GOT3 (cell line): ENCODE results near the gene TXN2.

ENCODE experiments used
- DNase-seq: peaks from one replicate; lab custom pipeline; 2025; ENCODE audit warnings: mixed read lengths; lab: John Stamatoyannopoulos, UW

Gene TXN2

DNA sequence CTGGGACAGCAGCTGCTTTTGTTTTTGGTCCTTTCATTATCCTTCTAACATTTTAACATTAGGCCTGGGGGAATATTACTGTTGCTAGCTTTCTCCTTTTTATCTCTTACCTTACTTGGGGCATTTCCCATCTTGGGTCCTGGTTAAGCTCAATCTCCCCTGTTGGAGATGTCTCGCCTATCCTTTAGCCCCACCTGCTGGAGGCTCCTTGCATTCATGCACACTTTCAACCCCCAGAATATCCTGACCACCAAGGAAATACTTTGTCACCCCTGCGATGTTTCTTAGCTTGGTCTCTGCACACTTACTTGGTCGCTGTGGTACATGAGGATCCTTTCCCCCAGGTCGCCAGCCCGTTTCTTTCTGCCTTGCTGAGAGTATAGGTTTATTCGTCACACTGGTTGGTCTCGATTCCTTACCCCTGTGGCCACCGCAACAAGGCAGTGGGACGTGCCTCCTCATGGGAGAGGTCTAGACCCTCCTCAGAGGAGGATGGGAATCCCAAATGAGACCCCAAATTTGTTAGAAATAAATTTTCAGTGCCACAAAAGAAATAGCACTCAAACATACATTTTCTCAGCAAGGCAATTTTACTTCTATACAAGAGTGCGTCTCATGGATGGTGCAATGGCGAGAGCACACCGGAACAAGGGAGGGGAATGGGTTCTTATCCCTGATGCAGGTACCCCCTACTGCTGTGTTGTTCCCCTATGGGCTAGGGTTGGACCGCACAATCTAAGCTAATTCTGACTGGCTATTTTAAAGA lies 5.4 kb upstream of the TXN2 start:
- DNase-seq = no peak

DNA sequence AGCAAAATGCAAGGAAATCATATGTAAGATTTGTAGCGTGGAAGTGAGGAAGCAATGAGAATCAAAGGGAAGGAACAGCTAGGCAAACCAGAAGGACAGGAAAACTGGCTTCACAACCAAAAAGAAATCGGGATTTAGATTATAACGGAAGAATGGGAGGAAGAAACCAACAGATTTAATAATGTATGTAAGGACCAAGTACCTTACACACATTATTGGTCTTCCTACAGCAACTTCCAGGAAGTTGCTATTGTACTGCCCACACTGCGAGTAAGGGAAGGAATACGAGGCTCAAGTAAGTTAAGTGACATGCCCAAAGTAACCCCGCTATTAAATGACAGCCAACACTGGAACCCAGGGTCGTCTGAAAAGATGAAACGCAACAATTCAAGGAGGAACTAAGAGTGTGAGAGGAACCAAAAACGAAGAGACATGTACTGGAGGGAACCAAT lies 473 bp downstream of the TXN2 start:
- DNase-seq = no peak

DNA sequence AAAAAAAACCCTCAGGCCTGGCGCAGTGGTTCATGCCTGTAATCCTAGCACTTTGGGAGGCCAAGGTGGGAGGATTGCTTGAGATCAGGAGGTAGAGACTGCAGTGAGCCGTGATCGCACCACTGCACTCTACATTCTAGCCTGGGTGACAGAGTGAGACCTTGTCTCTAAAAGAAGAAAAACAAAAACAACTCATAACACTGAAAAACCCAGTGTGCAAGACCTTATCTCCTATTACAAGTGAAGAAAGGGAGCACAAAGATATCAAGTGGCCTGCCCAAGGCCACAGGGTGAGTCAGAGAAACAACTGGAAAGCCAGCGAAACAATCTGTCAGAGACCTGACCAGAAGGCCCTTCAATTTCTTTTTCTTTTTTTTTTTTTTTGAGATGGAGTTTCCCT lies 2.5 kb downstream of the TXN2 start:
- DNase-seq = no peak

DNA sequence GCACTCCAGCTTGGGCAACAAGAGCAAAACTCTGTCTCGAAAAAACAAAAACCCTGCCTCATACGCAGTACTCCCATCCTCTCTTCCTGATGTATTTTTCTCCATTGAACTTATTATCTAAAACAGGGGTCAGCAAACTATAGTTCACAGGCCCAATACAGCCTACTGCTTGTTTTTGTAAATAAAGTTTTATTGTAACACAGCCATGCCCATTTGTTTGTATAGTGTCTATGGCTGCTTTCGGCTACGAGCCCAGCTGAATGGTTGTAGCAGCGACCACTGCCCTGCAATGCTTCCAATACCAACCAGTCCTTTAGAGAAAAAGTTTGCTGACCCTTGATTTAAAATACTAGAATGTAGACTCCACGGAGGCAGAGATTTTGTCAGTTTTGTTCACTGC lies 6.1 kb downstream of the TXN2 start:
- DNase-seq = no peak

DNA sequence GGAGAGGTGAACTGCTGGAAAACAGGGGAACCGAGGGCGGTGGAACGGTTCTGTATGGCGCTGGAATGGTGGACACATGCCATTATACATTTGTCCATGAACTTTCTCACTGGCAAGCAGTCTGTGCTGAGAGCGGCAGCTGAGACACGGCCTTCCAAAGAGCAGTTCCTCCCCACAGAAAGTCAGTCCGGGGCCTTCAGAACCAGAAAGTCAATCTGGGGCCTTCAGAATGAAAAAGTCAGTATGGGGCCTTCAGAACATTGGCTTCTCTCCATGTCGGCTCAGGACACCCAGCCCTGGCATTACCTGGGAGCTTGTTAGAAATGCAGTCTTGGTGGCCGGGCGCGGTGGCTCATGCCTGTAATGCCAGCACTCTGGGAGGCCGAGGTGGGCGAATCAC lies 8.8 kb downstream of the TXN2 start:
- DNase-seq = no peak

DNA sequence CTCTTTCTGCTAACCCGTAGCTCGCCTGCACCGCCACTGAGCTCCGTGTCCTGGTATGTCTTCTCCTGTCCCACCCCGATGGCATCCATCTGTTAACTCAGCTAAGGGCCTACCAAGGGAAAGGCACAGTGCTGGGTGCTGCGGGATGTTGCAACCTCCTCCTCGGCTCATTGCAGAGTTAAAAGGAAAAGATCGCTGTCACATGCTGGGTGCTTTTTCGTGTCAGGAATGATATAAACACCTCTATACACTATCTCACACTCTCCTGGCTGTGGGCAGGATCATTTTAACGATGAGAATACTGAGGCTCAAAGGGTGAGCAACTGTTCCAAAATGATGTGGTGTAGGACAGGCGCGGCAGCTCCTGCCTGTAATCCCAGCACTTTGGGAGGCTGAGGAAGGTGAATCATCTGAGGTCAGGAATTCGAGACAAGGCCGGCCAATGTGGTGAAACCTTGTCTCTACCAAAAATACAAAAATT lies 10.1 kb downstream of the TXN2 start:
- no peak for DNase-seq

DNA sequence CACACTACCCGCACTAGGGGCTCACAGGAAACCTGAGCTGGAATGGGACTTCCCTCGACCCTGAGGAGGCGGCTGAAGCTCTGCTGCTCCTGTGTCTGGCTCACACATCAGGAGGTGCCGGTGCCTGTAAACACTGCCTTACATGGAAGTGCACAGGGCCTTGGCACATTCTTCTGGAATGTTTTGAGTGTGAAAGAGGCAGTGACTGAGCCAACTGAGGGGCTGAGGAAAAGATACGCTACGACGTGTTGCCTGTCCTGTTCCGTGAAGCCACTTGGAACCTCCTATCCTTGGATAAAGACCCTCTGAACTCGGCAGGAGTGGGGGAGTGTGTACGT lies 10.5 kb downstream of the TXN2 start:
- no peak for DNase-seq

DNA sequence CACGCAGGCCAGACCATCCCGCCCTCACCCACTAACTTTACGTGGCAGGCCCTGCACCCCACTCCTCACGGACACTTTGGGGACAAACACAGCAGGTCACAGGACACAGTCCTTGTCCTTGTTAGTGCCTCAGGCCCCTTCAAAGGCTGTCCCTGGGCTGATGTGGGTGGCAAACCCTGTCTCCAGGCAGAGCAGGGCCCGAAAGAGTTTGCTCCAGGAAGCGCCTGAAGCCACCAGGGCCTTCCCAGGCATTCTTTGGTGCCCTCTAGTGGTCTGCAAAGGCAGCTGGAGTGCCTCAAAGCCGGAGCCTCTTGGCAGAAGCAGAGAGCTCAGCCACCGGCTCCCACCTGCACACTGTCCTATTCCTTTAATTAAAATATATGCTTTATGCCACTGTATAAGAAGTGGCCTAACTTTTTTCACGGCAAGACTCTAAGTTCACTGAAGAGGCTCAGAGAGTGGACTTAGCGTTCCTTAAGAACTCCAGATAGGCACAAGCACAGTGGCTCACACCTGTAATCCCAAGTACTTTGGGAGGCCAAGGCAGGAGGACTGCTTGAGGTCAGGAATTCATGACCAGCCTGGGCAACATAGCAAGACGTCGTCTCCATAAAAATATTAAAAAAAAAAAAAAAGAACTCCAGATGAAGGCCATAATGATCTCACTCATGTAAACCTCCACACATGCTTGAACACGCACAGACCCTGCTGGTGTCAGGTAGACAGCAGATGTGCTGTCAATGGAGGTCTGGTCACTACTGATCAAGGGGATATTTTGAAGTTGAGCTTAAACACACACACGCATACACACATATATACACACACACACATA lies 11.1 kb downstream of the TXN2 start:
- DNase-seq = peak; percentile 57

DNA sequence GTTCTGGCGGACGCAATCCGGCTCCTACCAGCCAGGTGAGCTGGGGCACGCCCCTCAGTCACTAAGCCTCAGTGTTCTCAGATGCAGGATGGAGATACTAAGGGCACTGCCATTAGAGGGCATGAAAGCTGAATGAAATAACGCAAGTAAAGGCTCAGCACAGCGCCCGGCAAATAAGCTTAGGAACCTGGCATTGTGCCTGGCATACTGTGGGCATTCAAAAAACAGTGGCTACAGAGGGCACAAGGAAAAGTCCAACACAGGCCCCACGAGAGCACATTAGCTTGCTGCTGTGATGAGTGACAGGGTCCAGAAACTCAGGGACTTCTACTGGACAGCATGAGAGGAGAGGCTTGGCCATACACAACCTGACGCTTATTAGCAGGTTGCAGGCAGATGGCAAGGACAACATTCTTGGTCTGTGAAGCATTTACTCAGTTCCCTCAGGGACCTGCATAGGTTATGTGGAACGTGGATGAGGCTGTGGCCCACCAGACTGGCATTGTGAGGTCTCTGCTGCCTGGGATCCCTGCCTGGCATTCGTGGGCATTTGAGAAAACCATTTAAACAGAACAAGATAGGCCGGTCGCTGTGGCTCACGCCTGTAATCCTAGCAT lies 12.2 kb downstream of the TXN2 start:
- no peak for DNase-seq

DNA sequence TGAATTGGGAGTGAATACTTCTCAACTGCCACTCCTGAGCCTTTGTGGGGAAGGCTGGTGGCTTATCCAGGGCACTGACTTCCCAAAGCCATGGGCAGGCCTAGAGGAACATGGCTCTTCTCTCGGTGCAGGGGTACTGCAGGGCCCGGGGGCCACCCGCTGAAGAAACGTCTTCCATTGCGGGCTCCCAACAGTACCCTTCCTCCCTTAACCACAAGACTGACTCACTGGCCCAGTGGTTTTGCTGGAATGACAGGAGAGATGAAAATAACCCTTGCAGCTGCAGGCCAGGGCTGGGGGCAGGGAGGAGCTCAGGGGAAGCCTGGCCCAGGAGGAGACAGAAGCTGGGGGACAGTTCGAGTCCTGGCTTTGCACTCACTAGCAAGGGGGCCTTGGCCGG lies 13.5 kb downstream of the TXN2 start:
- DNase-seq = no peak

DNA sequence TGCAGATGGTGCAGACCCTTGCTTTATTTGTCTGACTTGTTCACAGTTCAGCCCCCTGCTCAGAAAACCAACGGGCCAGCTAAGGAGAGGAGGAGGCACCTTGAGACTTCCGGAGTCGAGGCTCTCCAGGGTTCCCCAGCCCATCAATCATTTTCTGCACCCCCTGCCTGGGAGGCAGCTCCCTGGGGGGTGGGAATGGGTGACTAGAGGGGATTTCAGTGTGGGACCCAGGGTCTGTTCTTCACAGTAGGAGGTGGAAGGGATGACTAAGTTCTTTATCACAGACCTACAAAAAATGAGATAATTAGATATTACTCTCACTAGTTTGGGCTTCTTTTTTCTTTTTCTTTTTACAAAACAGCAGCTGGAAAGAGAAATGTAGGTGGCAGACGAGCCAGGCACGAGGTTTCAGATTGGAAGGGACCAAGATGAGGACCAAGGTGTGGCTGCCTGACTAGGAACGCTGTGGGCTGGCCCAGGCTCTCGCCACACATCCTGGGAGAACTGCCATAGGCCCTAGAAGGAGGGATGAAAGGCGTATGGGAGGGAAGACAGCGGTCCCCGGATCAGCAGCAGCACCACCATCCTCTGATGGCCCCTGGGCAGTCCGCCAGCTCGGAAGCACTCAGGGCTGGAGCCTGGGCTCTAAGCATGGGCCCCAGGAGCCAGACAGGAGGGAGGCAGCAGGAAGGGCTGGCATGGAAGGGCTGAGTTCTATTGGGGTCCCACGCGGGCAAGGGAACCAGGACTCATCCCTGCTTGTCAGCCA lies 14.2 kb downstream of the TXN2 start:
- no peak for DNase-seq

DNA sequence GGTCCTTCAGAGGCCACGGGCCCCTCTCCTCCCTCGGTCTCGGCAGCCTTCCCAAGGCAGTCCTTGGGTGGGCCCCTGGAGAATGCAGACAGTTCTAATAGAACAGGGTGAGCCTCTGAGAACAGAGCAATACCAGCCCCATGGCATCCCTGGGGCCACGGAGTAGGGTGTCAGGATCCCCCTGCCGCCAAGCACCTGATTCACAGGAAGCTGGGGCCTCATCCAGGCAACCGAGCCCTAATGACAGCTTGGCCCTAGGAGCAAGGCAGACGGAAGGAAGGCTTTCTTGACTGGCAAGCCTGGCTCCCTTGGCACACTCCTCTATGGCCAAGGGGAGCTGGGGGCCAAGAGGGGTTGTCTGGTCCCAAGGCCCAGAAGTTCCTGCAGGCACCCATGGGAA lies 15.2 kb downstream of the TXN2 start:
- no peak for DNase-seq

DNA sequence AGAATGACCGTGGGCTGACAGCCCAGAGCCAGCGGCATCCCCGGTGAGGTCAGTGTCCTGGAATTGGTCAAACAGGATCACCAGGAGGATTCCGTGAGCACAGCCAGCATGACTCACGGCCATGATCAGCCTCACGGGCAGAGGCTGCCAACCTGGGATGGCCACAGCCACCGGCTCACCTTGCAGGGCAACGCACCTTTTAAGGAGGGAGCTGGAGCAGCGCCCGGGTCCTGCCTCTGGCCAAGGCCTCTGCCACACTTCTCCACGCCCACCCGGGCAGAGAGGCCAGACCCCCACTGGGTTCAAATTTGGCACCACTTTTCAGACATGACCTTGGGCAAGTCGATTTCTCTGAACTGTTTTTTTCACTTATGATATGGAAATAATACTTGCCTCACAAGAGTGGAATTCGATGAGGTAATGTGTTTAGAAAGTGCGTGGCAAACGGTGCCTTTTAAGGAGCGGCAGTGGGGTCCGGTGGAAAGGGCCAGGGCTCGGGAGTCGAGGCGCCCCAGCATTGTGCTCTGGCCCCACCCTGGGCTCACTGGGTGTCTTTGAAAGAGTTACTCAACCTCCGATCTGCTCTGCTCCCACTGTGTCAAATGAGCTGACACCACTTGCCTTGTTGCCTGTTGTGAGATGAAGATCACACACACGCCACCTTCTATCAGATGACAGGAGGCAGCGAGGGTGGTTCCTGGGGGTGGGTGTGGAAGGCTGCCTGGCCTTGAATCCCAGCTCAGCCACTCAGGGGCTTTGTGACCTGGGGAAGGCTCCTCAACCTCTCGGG lies 16.0 kb downstream of the TXN2 start:
- peak; percentile 59 for DNase-seq

DNA sequence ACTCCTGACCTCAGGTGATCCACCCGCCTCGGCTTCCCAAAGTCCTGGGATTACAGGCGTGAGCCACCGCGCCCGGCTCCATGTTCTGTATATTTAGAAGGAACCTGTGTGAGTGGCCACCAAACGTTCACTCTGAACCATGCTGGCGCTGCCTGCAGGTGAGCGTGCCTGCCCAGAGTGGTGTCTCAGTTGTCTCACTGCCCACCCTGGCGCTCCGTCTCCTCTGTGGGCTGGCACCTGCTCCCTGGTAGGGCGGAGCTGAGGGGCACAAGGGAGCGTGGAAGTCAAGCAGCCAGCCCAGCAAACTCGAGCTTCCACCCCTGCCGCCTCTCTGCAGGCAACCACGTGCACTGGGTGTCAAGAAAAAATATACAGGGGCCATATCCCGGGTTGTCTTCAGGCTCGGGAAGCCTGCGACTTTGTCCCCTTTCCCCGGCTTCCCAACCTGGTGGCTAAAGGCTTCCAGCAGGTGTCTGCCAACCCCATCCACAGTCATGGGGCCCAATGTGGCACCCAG lies 16.7 kb downstream of the TXN2 start:
- DNase-seq = no peak

DNA sequence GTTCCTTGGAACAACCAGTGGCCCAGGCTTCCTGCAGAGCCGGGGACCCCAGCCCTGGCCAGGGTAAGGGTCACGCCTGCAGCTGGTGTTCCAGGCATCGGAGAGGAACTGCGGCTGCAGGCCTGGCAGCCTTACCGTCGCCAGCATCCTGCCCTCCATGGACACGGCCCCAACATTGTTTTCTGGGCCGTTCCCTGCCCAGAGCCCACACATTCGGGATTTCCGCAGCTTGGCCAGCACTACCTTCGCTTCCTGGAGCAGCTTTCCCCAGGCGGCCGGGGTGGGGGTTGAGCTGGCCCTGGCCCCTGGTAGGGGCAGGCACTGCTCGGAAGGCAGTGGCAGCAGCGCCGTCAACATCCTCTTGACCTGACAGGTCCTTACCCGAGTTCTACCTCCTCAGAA lies 17.7 kb downstream of the TXN2 start:
- no peak for DNase-seq

DNA sequence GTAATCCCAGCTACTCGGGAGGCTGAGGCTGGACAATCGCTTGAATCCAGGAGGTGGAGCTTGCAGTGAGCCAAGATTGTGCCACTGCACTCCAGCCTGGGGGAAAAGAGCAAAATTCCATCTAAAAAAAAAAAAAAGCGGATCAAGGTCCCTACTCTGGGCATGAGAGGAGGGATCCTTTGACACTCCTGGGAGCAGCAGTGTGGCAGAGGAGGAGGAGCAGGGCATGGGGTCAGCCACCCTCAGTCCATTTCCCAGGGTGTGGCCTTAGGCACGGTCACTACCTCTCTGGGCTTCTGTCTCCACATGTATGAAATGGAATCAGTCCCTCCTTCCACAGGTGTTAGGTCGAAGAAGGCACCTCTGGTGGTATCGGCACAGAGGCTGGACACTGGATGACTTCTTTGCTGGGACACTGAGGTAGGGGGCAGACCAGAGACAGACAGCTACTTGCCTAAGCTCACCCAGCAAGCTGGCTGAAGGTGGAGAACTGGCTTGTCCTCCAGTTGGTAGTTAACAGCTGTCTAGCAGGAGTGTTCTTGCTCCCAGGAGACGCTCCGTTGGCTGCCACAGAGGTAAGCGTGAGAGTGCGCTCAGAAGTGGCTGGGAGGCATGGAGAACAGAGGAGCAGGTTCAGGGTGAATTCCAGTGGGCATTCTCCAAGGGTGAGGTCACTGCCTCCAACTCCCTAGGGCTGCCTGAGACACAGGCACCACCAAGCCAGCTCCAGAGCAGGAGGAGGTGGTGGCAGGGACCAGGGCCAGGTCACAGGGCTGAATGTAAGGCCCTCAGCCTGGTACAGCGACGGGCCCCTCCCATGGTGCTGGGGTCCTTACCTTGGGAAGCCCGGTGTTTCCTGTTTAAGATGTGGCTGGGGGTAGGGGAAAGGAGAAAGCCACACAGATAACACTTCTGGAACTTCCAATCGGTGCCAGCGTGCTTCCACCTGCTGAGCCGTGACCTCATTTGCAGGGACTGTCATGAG lies 19.5 kb downstream of the TXN2 start:
- no peak for DNase-seq

DNA sequence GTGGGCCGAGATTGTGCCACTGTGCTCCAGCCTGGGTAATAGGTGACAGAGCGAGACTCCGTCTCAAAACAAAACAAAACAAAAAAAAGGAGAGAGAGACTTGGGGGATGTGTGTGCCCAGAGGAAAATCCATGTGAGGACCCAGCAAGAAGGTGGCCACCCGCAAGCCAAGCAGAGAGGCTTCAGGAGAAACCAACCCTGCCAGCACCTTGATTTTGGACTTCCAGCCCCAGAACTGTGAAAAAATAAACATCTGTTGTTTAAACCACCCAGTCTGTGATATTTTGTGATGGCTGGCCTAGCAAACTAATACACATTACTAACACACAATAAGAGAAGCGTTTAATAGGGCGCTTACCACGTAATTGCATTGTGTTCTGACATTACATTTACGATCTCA lies 21.2 kb downstream of the TXN2 start:
- no peak for DNase-seq

DNA sequence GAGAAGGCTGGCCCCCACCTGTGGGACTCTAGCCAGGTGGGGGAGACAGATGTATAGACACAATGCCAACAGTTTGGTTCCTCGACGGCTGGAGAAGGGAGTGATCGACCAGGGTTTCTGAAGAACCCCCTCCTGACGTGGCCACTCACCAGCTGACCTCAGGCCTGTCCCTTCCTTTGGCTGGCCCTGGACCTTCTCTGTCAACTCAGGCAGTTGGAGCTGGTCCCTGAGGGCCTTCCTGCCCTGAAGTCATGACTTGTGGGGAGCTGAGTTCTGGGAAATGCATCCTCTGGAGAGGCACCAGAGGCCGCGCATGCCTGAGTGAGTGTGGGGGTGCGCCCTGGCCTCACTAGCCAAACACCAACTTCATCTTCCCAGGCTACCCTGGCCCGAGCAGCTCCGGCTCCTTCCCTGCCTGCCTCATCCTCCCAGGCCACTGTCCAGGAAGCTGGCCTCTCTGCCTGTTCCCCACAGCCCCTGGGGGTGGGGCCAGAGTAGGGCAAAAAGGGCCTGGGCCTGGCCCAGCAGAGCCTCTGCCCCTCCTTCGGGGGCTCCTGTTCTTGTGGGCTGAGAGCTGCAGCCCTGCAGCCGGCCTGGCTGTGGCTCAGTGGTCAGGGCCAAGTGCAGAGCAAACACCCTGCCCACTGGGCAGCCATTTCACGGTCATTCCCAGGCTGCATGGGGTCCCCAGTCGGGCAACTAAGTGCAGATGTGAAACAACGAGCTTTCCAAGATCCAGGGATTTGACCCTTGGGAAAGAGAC lies 23.6 kb downstream of the TXN2 start:
- no peak for DNase-seq

DNA sequence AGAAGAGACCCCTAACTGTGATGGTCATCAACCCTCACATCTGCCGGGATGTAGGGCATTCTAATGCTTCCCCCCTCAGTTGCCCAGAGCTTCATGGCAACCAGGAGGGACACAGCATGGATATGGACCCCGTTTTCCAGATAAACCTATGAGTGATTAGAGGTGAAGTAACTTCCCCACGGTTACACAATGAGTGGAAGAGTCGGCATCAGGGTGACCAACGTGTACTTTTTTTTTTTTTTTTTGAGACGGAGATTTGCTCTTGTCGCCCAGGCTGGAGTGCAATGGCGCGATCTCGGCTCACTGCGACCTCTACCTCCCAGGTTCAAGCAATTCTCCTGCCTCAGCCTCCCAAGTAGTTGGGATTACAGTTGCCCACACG lies 25.0 kb downstream of the TXN2 start:
- no peak for DNase-seq
